Gastroesophageal sphincter (tissue), 3 donors: Measurements from ENCODE around the gene FKBP14.

Experiments
- CTCF ChIP-seq, 4 experiments: fragments of 200-600 bp in 2 of 4; fragments of 450-650 bp in 2 of 4; sonication (generic) in 1 of 4; IDR thresholded peaks; one replicate each; pipeline ENCODE4 v1.5.1; 2017 to 2019; ENCODE audit warnings: antibody characterized with exemption in 4 of 4, mild to moderate bottlenecking in 2 of 4, moderate library complexity in 2 of 4
- EP300 ChIP-seq: sonication (generic); formaldehyde crosslinking; IDR thresholded peaks from one replicate; pipeline ENCODE4 v1.6.1; 2017; ENCODE audit warnings: antibody characterized with exemption, mild to moderate bottlenecking

- TF ChIP-seq CTCF (IDR thresholded peaks at IDR 0.05): no peak
- TF ChIP-seq EP300: no peak
These were observed 3.5 kb downstream of the FKBP14 start for GRCh38 chr7:30022991-30023390.
